H1 (cell line): ENCODE results near the gene FNDC10. TPM values are rescaled to one million over a fixed set of nuclear protein-coding genes. Genes with fewer than 3 reads are reported as not detected.
A peak's percentile ranks its signal among the peaks of the same experiment; 100 is the strongest.

Experiments
- CTCF ChIA-PET: fragments of 300-600 bp; sonication (Branson Sonifier 250); formaldehyde crosslinking; loops from one replicate; lab custom pipeline; 2021; ENCODE audit not compliant: partially characterized antibody; lab: Charles Lee
- POLR2A ChIA-PET: fragments of 300-600 bp; sonication (Branson Sonifier 250); formaldehyde crosslinking; loops from one replicate; lab custom pipeline; 2021; ENCODE audit warnings: inconsistent platforms; ENCODE audit not compliant: partially characterized antibody; lab: Charles Lee
- DNase-seq, 2 experiments: peaks; one replicate each; pipeline versions ENCODE4 v3.0.0 to v3.0.0-alpha.2; 2010 to 2022; ENCODE audit warnings: low spot score in 2 of 2, low read depth in 1 of 2, mixed read lengths in 1 of 2
- FAIRE-seq: peaks from 2 replicates; lab custom pipeline; 2011; peaks lifted over from hg19 to GRCh38; lab: Jason Lieb, UNC
- H2AFZ ChIP-seq: 2 replicates; pipeline ENCODE4 v1.8.1; 2012; ENCODE audit warnings: low read length, inconsistent platforms
- H2AK5ac ChIP-seq: 2 replicates; pipeline ENCODE4 v1.6.1; 2013; ENCODE audit warnings: low read depth, low read length
- H2BK120ac ChIP-seq: replicated peaks from 2 replicates; pipeline ENCODE3; 2013; ENCODE audit warnings: low read depth, low read length, inconsistent platforms
- H2BK12ac ChIP-seq: 2 replicates; pipeline ENCODE4 v1.6.1; 2013; ENCODE audit warnings: low read depth, low read length
- H2BK15ac ChIP-seq: 2 replicates; pipeline ENCODE4 v1.6.1; 2013; ENCODE audit warnings: low read length
- H2BK20ac ChIP-seq: 2 replicates; pipeline ENCODE4 v1.6.1; 2013; ENCODE audit warnings: low read length
- H2BK5ac ChIP-seq: 2 replicates; pipeline ENCODE4 v1.6.1; 2013; ENCODE audit warnings: low read depth, low read length
- H3K14ac ChIP-seq: 2 replicates; pipeline ENCODE4 v1.6.1; 2013; ENCODE audit warnings: inconsistent platforms; ENCODE audit not compliant: insufficient read length
- H3K18ac ChIP-seq: 2 replicates; pipeline ENCODE4 v1.6.1; 2013; ENCODE audit warnings: low read length; ENCODE audit errors: extremely low read depth
- H3K23ac ChIP-seq: 2 replicates; pipeline ENCODE4 v1.6.1; 2013; ENCODE audit warnings: inconsistent platforms; ENCODE audit not compliant: insufficient read length
- H3K23me2 ChIP-seq: 2 replicates; pipeline ENCODE4 v1.6.1; 2013; ENCODE audit warnings: low read depth, low read length
- H3K27ac ChIP-seq: 2 replicates; pipeline ENCODE4 v1.6.1; 2011; ENCODE audit warnings: low read depth, low read length, inconsistent platforms
- H3K27me3 ChIP-seq, 4 experiments: replicated peaks in 1 of 4; 1 replicate in 1 of 4; 2 replicates in 3 of 4; pipeline versions ENCODE4 v1.6.1 to v1.8.1; 2011 to 2013; ENCODE audit warnings: low read length in 3 of 4, mild to moderate bottlenecking in 3 of 4, inconsistent platforms in 2 of 4, mixed read lengths in 2 of 4, moderate library complexity in 1 of 4; ENCODE audit not compliant: control insufficient read depth in 3 of 4, insufficient read depth in 3 of 4; ENCODE audit errors: extremely low read depth in 1 of 4
- H3K36me3 ChIP-seq, 4 experiments: 2 replicates each; pipeline versions ENCODE4 v1.6.1 to v1.8.1; 2011 to 2013; ENCODE audit warnings: mild to moderate bottlenecking in 4 of 4, low read length in 3 of 4, moderate library complexity in 2 of 4, control low read depth in 1 of 4, inconsistent platforms in 1 of 4; ENCODE audit not compliant: insufficient read depth in 4 of 4, control insufficient read depth in 2 of 4
- H3K4ac ChIP-seq: replicated peaks from 2 replicates; pipeline ENCODE3; 2013; ENCODE audit warnings: low read length, low read depth, mixed read lengths, inconsistent platforms; ENCODE audit not compliant: insufficient read length
- H3K4me1 ChIP-seq, 4 experiments: replicated peaks in 1 of 4; 1 replicate in 1 of 4; 2 replicates in 3 of 4; pipeline versions ENCODE4 v1.6.1 to v1.8.1; 2011 to 2013; ENCODE audit warnings: low read length in 3 of 4, inconsistent platforms in 2 of 4, mixed read lengths in 1 of 4; ENCODE audit not compliant: insufficient read depth in 4 of 4, control insufficient read depth in 3 of 4
- H3K4me2 ChIP-seq, 2 experiments: 2 replicates each; pipeline versions ENCODE4 v1.6.1 to v1.8.1; 2011 to 2013; ENCODE audit warnings: low read depth in 2 of 2, low read length in 2 of 2, control low read depth in 1 of 2, inconsistent platforms in 1 of 2, mild to moderate bottlenecking in 1 of 2; ENCODE audit not compliant: insufficient read depth in 1 of 2
- H3K4me3 ChIP-seq, 4 experiments: fragments of 200-600, 300-600 bp in 1 of 4; sonication (generic), shearing (Covaris generic), sonication (Bioruptor Twin) in 1 of 4; 2 replicates each; pipeline versions ENCODE4 v1.5.1 to v1.8.1; 2011 to 2016; ENCODE audit warnings: low read length in 4 of 4, low read depth in 3 of 4, control low read depth in 2 of 4, inconsistent platforms in 2 of 4, mild to moderate bottlenecking in 2 of 4, mixed read lengths in 1 of 4, moderate library complexity in 1 of 4; ENCODE audit not compliant: insufficient read depth in 2 of 4; ENCODE audit errors: extremely low read depth in 1 of 4
- H3K56ac ChIP-seq: replicated peaks from 2 replicates; pipeline ENCODE3; 2013; ENCODE audit warnings: low read depth, mild to moderate bottlenecking, mixed read lengths, low read length, inconsistent platforms; ENCODE audit not compliant: insufficient read length
- H3K79me1 ChIP-seq: 2 replicates; pipeline ENCODE4 v1.6.1; 2013; ENCODE audit warnings: low read depth, low read length, control low read depth
- H3K79me2 ChIP-seq, 2 experiments: 2 replicates each; pipeline versions ENCODE4 v1.6.1 to v1.8.1; 2012 to 2013; ENCODE audit warnings: low read length in 2 of 2, mild to moderate bottlenecking in 2 of 2, inconsistent platforms in 1 of 2; ENCODE audit not compliant: insufficient read depth in 2 of 2, control insufficient read depth in 1 of 2
- H3K9ac ChIP-seq, 4 experiments: replicated peaks in 1 of 4; 1 replicate in 1 of 4; 2 replicates in 3 of 4; pipeline versions ENCODE4 v1.6.1 to v1.8.1; 2011 to 2013; ENCODE audit warnings: low read depth in 3 of 4, low read length in 3 of 4, control low read depth in 2 of 4, mild to moderate bottlenecking in 2 of 4, moderate library complexity in 2 of 4, inconsistent platforms in 1 of 4; ENCODE audit errors: extremely low read depth in 1 of 4
- H3K9me3 ChIP-seq, 2 experiments: 2 replicates each; pipeline versions ENCODE4 v1.6.1 to v1.8.1; 2012 to 2013; ENCODE audit warnings: mild to moderate bottlenecking in 2 of 2, moderate library complexity in 2 of 2, control low read depth in 1 of 2, inconsistent platforms in 1 of 2, low read depth in 1 of 2, low read length in 1 of 2, mixed read lengths in 1 of 2; ENCODE audit not compliant: insufficient read depth in 2 of 2
- H4K20me1 ChIP-seq, 2 experiments: replicated peaks in 1 of 2; 2 replicates each; pipeline versions ENCODE3 to v1.8.1; 2011 to 2013; ENCODE audit warnings: inconsistent platforms in 2 of 2, low read length in 2 of 2, mild to moderate bottlenecking in 1 of 2; ENCODE audit not compliant: insufficient read depth in 2 of 2, control insufficient read depth in 1 of 2
- H4K5ac ChIP-seq: 2 replicates; pipeline ENCODE4 v1.6.1; 2013; ENCODE audit warnings: low read length, low read depth, mixed read lengths, inconsistent platforms; ENCODE audit not compliant: insufficient read length
- H4K8ac ChIP-seq: 2 replicates; pipeline ENCODE4 v1.8.0; 2013; ENCODE audit warnings: mild to moderate bottlenecking, moderate library complexity, low read length, inconsistent platforms; ENCODE audit not compliant: insufficient read depth; ENCODE audit errors: extremely low read depth
- H4K91ac ChIP-seq: replicated peaks from 2 replicates; pipeline ENCODE3; 2013; ENCODE audit warnings: low read length, mixed read lengths, inconsistent platforms; ENCODE audit not compliant: insufficient read length
- CBX5 ChIP-seq: fragments of 300-800, 300-1000 bp; sonication (generic); IDR thresholded peaks from 2 replicates; pipeline ENCODE4 v1.7.1; 2016; ENCODE audit warnings: antibody characterized with exemption, low read length, low read depth
- CTBP2 ChIP-seq: IDR thresholded peaks from 2 replicates; pipeline ENCODE4 v1.7.0; 2011; ENCODE audit warnings: borderline replicate concordance, mild to moderate bottlenecking, moderate library complexity, mixed read lengths, low read length; ENCODE audit not compliant: insufficient read depth, insufficient read length
- KDM1A ChIP-seq: fragments of 200-600, 300-600 bp; sonication (generic); IDR thresholded peaks from 2 replicates; pipeline ENCODE4 v1.7.1; 2016; ENCODE audit warnings: mild to moderate bottlenecking, low read length, borderline replicate concordance
- MAX ChIP-seq: IDR thresholded peaks from 2 replicates; pipeline ENCODE4 v1.6.1; 2012; ENCODE audit warnings: inconsistent platforms
- RBBP5 ChIP-seq: IDR thresholded peaks from 2 replicates; pipeline ENCODE4 v1.7.1; 2012; ENCODE audit warnings: low read depth, mild to moderate bottlenecking, inconsistent platforms, low read length, moderate library complexity, borderline replicate concordance
- RFX5 ChIP-seq: IDR thresholded peaks from 2 replicates; pipeline ENCODE4 v1.6.1; 2011; ENCODE audit warnings: low read depth, low read length, improper control_type of control experiment, borderline replicate concordance
- ZNF274 ChIP-seq: IDR thresholded peaks from 2 replicates; pipeline ENCODE4 v1.7.0; 2012; ENCODE audit warnings: low read length, borderline replicate concordance; ENCODE audit errors: extremely low read depth
- WGBS, 2 experiments: shearing (Covaris generic) in 1 of 2; methylation state at CpG; one replicate each; pipeline versions ENCODE4 v1.1.6 to v1.1.7; 2013 to 2015; ENCODE audit warnings: low lambda C conversion rate in 2 of 2, mixed read lengths in 2 of 2, inconsistent platforms in 1 of 2, low coverage in 1 of 2, missing lambda C conversion rate in 1 of 2; ENCODE audit not compliant: insufficient replicate concordance in 2 of 2, insufficient coverage in 1 of 2, insufficient read length in 1 of 2; ENCODE audit errors: extremely low coverage in 1 of 2, missing lambda C conversion rate in 1 of 2; 5-methylcytosine and 5-hydroxymethylcytosine counted together
- polyA plus RNA-seq, 7 experiments: library from polyadenylated mRNA; depleted of rRNA in 3 of 7; stranded (reverse) in 5 of 7; unstranded in 2 of 7; fragments of >200 nt in 5 of 7; fragments of 200-250 nt in 2 of 7; gene quantifications; 1 replicate in 5 of 7; 2 replicates in 1 of 7; 4 replicates in 1 of 7; pipeline versions ENCODE4 v1.2.1 to v1.2.3, GENCODE V29; 2011 to 2013; ENCODE audit warnings: missing spikeins in 2 of 7, mixed read lengths in 2 of 7
- total RNA-seq: library from RNA; stranded (reverse); fragmentation: NEBNext Ultra II Directional; extraction: Animal tissue kit (Norgen Biotek cat#: 25700); gene quantifications from 2 replicates; pipeline ENCODE4 v1.2.1, GENCODE V29; 2021

Gene FNDC10
- total and polyA plus RNA-seq, 2 of the 8 experiments (the other 6 are each of a cell fraction or from before 2014, with no cell fraction given), result 19.0 to 21.8 TPM

DNA sequence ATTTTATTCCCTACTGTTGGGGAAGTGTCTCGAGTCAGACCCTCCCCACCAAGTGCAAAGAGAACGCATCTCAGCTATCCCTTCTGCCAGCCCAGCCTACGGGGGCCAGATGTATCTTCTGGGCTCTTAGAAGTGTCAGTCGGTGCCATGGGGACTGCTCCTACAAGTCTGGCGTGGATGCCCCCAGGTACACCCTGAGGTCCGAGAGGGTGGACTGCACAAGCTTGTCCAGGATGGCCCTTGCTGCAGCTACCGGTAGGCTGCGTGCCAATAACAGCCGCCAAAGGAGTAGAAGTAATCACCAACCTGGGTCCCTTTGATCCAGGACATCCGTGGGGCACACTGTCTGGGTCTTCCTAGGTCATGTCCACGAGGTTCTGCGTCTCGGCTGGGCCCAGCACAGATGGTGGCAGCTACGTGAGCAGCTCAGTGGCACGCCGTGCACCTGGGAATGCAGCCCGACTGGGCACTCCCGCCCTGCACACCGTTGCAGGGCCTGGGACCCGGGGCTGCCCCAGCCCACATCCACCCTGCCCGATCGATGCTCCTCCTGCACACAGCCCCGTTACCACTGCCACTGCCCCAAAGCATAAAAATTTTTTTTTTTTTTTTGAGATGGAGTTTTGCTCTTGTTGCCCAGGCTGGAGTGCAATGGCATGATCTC lies 16.5 kb downstream of the FNDC10 start:
- Histone ChIP-seq H3K4me1 (no peaks in the 10 kb centered on the region), H2BK20ac (no peak overlapping the region), H3K27ac (no peak overlapping the region), H2AK5ac (no peak overlapping the region), H4K91ac (no peak overlapping the region), H3K4me3 (no peak overlapping the region), H2BK5ac (no peak overlapping the region), H3K9ac (no peak overlapping the region), H3K56ac (no peak overlapping the region), H3K27me3 (no peaks in the 10 kb centered on the region; a peak in 1 of 7 replicates), H2AFZ (no peak overlapping the region), H3K23me2 (no peaks in the 10 kb centered on the region), H3K79me2 (no peaks in the 10 kb centered on the region), H3K79me1 (no peaks in the 10 kb centered on the region), H3K4ac (no peak overlapping the region), H3K4me2 (no peak overlapping the region), H3K18ac (no peak overlapping the region), H3K9me3 (no peaks in the 10 kb centered on the region), H3K23ac (no peak overlapping the region), H3K36me3 (no peaks in the 10 kb centered on the region), H2BK120ac (no peak overlapping the region), H4K8ac (0 out of 2 replicates have a peak overlapping the region, but pooled peaks have one; percentile 25), H4K5ac (no peak overlapping the region), H4K20me1 (no peaks in the 10 kb centered on the region), H2BK12ac (0 out of 2 replicates have a peak overlapping the region, but pooled peaks have one; percentile 17), H3K14ac (no peak overlapping the region), H2BK15ac (no peak overlapping the region)
- FAIRE-seq (no peak), DNase-seq (no peak)
- TF ChIP-seq CBX5, result no peak
- no peak for TF ChIP-seq MAX
- no peak for TF ChIP-seq RFX5
- TF ChIP-seq RBBP5, result no peak
- no peak for TF ChIP-seq CTBP2
- no peak for TF ChIP-seq KDM1A
- no peak for TF ChIP-seq ZNF274
- WGBS, 2 experiments, result 84% methylated on average over 22 of the region's 23 CpGs; no CpG with 5 or more reads in 1 of the 2 experiments
- POLR2A ChIA-PET, result interaction anchor here (1.3 kb wide), 1 partner anchor 15 kb away, joined by 3 read pairs; no protein-coding TSS in a partner anchor
- CTCF ChIA-PET, result interaction anchor here (0.7 to 1.6 kb wide), 4 partner anchors 14 to 36 kb away, joined by 3 to 5 read pairs (median 4); no protein-coding TSS in a partner anchor
